ENCODE data around the gene PTPRN2.
"Not testable (repeated sequence)": the region's sequence is repeated elsewhere in the genome, so short reads cannot be mapped to it uniquely, and the experiment has no call there.

Gene PTPRN2

DNA sequence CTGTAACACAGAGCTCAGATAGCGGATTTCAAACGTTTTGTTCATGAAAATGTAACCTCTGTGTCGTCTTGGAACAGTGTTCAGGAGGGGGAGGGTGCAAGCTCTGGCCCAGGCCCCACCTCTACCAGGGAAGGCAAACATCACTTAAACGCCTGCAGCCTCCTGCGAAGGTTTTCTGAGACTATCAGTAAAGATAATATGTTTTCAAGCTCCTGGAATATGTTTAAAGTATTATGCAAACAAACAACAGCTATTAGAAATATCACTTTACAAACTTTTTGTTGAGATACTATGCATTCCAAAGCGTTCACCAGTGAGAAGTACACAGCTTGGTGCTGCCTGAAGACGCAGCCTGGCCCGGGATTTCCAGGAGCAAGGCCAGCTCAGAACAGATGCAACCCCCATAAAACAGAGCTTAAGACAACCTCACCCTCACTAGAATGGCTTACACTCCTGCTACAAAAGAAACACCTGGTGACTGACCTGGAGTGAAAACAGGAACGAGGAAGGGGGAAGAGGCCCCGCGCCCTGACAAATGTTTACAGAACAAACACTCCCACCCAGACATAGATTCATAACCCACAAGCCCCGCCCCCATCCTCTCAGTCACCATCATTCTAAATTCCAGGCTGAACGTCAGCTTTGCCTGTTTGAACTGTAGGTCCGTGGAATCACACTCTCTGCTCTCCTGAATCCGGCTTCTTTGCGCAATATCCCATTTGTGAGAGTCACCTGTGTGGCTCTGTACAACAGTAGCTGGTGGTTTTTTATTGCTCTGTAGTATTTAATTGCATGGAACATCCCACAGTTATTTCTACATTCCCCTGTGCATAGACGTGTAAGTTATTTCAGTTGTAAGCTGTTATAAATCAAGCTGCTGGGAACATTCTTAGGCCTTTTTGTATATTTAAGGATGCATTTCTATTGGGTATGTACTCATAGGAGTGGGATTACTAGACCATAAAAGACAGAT, 155.0 kb downstream of the PTPRN2 start:
- no peak for DNase-seq

DNA sequence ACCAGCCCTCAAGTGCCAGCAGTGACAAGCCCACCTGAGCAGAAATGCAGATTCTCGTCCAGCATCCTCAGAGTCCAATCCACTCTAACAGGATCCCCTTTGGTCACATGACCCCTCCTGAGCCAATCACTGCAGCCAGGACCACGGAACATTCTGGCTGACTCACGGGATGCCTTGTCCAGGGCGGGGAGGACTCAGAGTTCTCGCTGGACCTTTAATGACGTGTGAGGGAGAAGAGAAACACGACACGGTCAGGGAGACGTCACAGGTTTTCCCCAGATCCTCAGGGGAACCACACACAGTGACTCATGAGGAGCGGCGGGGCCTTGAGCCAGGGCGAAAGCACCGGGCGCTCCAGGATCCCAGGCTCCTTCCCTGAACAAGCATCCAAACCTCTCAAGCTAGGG, 155.7 kb downstream of the PTPRN2 start:
- no peak for DNase-seq

DNA sequence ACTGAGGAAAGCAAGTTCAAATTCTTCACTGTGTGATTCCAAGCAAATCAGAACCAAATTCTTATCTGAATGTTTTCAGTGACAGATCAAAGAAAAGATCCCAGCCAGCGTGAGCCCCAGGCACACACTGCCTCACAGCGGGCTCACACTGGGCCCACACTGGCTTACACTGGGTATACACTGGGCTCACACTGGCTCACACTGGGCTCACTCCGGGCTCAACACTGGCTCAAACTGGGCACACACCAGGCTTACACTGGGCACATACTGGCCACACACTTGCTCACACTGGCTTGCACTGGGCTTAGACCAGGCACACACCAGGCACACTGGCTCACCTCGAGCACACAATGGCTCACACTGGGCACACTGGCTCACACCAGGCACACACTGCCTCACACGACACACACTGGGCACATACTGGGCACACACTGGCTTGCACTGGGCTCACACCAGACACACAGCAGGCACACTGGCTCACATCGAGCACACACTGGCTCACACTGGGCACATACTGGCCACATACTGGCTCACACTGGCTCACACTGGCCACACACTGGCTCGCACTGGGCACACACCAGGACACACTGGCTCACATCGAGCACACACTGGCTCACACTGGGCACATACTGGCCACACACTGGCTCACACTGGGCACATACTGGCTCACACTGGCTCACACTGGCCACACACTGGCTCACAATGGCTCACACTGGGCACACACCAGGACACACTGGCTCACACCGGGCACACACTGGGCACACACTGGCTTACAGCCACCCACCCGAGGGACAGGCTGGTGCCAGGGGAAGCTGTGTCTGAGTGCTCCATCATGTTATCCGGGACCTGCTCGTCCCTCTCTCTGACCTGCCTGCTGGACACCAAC, 156.3 kb downstream of the PTPRN2 start:
- no peak for DNase-seq

DNA sequence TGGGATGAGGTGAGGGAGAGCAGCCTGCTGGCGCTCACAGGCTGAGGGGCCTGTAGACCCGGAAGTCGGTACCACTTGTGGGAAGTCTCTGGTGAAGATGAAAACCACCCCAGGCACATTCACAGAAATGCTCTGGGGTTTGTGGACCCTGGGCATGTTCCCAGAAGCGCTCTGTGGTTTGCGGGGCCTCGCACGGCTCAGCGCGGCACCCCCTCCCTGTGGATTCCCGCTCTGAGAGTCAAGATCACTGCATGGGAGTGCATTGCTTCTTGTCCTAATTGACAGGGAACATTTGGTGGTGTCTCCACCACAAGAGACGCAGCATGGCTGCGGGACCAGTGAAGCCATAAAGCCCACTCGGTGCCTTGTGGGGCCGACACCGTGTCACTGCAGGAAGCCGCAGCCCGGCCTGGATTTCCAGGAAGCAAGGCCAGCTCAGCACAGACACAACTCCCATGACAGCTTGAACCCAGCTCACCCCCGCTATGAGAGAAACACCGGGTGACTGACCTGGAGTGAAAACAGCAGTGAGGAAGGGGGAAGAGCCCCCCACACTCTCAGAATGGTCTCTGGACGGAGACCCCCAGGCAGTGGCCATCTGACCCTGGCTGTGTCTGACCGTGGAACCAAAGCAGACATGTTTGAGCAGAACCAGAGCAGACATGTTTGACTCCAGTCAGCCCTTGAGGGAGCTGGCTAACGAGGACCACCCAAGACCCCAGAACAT, 157.2 kb downstream of the PTPRN2 start:
- no peak for DNase-seq

DNA sequence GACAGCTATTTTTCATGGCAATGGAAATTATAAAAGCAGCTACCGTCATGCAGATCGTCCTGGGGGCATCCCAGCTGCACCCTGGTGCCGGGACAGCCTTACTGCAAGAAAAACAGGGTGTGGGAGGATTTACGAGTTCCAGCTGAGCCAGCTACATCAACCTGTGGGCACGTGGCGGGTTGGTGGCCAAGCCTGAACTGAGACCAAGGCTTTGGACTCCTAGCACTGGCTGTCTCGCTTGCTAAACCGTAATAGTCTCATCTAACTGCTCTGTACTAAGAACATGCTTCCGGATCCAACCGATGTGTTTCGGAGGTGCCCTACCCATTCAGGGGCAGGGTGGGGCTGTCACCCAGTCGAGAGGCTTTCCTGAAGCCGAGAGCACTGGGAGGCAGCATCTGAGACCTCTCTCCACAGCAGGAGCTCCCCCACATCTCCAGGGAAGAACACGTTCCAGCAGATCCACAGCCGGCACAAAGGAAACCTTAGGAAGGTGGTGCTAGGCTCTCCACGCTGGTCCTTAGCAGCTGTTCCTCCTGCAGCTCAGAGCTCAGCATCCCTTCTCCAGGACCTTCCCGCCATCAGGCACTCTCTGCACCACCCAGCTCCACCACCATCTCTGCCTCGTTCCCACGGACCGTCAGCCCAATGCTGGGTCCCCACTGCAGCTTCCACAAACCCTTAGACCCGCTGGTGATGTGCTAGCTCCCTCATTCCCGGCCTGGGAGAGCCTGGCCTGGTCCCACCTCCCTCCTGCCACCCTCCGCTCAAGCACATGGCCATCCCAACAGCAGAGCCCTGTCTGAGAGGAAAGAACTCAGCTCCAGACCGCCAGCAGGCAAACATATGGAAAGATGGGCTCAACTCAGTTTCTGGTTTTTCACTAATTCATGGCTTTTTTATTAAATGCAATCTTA, 158.5 kb downstream of the PTPRN2 start:
- no peak for DNase-seq

DNA sequence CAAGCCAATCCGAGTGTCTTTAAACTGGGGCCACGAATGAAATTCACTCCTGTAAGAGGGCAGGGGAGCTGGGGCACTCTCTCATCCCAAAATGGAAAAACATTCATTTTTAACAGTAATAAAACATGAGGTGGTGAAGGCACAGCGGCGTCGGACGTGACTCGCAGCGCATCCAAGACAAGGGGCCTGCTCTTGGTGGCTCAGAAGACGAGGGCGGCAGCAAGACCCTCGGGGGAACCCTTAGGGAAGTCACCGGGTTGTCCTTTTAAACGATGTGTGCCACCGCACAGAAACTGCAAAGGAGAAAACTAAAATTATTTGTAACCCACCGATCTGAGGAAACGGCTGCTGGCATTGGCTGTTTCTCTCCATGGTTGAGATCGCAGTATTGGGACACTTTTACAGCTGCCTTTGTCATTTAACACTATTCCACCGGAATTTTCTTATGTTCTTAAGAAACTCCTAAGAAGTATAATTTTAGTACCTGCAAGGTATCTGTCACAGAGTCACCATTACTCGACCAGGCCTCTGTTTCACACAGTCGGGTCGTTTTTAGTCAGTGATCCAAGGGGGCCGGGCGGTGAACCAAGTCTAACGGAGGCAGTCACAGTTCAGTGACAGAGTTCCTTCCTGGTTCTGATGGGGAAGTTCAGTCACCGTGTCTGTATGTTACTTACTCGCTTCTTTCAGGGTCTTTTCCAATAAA, 159.3 kb downstream of the PTPRN2 start:
- DNase-seq: no peak

DNA sequence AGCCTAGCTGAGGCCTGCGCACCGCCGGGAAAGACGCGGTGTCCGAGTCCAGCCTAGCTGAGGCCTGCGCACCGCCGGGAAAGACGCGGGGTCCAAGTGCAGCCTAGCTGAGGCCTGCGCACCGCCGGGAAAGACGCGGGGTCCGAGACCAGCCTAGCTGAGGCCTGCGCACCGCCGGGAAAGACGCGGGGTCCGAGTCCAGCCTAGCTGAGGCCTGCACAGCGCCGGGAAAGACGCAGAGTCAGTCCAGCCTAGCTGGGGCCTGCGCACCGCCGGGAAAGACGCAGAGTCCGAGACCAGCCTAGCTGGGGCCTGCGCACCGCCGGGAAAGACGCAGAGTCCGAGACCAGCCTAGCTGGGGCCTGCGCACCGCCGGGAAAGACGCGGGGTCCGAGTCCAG, 161.9 kb downstream of the PTPRN2 start:
- not testable (repeated sequence) for DNase-seq

DNA sequence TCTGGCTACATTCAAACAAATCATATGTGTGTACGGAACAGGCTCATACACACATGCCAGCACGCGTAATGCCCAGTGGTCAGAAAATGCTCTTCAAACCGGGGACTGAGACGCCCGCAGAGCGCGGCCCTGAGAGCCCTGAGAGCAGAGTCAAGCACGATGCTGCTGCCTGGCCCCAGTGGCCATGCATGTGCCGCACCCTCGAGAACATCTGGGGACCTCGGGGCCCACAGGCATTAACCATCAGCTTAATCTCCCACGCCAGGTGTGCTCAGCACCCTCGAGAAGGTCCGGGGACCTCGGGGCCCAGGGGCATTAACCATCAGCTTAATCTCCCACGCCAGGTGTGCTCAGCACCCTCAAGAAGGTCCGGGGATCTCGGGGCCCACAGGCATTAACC, 163.1 kb downstream of the PTPRN2 start:
- DNase-seq: no peak

DNA sequence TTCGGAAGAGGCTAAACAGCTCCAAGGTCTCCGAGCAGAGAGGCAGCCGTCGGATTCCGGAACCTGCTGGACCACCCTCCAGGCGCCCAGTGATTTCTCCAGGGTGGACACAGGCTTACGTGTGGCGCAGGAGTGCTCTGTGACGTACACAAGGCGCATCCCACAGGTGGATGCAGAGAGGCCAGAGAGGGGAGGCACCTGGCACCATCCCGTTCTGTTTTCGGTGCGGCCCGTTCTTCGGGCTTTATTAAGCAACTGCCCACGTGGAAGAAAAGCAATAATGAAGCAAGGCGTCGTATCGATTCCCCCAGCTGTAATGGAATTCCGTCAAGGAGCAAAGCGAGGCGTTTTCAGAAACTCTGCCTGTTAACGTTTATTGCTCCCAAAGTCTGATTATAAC, 163.6 kb downstream of the PTPRN2 start:
- no peak for DNase-seq

DNA sequence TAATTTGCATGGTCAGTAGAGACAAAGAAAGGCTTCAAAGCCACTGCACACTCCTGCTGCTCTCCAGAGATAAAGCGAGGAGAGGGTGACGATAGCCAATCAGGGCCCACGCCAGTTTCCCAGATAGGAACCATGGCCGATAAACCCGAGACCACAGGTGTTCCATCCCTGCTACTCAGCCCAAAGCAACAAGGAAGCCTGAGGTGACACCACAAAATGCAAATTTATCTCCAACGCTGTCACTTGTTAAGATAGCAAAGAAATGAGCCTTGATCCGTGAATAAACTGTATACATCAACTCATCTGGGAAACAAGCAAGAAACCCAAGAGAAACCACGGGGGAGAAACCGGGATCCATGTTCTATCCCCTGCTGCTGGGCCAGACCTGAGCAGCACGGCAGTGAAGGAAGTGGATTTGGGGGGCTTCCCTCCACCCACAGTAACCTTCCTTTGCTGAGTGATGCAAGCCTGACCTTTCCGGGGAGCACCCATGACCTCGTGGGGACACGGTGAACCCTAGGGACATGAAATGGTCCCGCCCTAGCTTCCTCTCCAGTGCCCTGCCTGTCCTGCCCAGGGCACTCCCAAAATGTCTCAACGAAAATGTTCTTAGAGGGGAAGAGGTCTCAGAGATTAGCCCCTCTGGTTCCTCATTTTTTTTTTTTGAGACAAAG, 164.6 kb downstream of the PTPRN2 start:
- DNase-seq: peak; percentile 16 to 18

DNA sequence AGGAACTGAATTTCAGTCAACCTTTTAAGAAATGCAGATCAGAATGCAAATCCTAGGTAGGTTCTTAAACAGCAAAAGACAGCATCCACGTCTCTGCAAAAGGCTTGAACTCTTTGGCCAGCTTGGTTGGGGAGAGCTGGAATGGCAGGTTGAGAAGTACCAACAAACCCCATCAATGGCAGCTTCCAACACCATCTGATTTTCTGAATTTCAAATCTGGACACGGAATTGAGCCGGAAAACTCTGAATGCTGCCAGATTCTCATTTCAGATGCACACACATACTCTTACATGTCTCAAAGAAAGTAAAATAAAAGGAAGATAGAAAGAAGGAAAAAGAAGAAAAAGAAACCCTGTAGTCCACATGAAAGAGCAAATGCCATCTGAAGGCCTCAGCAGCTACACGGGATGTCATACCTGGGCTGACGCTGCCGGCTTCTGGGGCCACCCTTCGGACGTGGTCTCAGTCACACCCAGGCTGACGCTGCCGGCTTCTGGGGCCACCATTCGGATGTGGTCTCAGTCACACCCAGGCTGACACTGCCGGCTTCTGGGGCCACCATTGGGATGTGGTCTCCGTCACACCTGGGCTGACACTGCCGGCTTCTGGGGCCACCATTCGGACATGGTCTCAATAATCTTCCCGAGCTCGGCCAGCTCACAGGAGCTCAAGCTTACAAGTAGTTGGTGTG, 165.3 kb downstream of the PTPRN2 start:
- no peak for DNase-seq

DNA sequence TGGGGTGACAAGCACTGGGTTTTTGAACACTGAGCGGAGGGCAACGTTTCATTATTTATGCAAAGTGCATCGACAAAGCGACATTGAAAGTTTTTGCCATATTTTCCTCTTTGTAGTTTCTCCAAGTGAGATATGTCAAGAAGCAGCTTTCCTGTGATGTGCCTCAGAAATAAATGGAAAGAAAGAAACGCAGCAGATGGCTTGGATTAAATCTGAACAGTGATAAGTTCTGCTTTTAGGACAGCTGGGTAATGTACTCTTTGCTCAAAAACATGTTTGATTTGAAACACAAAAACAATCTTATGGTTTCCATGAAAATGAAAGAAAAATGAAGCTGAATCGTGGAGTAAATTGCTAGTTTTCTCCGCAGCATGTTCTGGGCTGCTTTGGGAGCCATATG, 166.3 kb downstream of the PTPRN2 start:
- no peak for DNase-seq

DNA sequence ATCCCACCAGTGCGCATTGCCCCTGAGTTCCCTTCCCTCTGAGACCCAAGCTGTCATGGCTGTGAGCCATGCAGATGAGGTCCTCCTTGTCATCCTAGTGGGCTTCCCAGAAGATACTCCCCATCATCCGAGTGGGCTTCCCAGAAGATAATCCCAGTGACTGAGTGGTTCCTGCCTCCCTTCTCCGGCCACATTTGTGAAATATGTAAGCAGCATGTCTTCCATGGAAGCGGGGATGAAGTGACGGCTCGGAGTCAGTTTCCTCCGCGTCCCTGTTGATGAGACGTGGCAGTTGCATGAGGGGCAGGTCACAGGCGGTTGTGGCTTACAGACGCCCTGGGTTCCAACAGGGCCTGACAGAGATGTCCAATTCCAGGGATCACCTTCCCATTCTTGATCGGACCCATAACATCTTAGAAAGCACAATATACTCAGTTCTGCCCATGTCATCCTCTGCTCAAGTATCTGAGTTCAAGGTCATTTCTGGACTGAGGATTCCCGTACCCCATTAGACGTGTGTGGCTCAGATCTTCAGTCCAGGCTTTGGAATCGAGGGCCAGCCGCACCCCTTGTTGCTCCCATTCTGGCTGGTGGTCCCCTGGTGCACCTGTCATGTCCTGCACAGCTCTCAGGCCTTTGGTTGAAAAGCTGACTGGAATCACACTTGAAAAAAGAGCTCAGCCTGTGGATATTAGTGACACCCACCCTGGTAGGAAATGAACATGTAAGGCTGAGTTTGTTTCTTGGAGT, 166.9 kb downstream of the PTPRN2 start:
- DNase-seq: no peak

DNA sequence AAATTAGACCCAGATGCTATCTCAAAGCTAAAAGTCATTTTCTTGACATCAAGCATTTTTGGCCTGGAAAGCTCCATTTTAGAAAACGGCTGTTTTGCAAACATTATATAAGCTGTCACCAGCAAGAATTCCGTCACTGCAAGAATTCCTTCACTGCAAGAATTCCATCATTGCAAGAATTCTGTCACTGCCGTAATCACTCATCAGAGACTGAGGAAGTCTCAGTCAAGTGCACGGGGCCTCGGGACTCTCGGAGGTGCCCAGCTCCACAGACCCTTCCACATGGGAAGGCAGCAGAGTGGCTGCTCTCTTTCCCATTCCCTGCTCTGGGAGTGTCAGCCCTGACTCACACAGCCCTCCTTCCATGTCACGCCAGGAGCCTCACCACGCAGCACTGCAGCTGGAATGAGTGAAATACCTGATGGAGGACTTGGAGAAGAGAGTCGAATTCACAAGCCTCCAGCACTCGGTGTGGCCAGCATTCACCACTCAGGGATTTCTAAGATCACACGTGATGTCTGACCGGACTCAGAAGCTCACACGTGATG, 168.3 kb downstream of the PTPRN2 start:
- DNase-seq: no peak

DNA sequence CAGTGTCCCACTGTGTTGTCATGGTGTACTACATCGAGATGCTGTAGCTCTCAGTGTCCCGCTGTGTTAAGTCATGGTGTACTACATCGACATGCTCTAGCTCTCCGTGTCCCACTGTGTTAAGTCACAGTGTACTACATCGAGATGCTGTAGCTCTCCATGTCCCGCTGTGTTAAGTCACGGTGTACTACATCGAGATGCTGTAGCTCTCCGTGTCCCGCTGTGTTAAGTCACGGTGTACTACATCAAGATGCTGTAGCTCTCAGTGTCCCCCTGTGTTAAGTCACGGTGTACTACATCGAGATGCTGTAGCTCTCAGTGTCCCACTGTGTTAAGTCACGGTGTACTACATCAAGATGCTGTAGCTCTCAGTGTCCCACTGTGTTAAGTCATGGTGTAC, 169.2 kb downstream of the PTPRN2 start:
- not testable (repeated sequence) for DNase-seq

DNA sequence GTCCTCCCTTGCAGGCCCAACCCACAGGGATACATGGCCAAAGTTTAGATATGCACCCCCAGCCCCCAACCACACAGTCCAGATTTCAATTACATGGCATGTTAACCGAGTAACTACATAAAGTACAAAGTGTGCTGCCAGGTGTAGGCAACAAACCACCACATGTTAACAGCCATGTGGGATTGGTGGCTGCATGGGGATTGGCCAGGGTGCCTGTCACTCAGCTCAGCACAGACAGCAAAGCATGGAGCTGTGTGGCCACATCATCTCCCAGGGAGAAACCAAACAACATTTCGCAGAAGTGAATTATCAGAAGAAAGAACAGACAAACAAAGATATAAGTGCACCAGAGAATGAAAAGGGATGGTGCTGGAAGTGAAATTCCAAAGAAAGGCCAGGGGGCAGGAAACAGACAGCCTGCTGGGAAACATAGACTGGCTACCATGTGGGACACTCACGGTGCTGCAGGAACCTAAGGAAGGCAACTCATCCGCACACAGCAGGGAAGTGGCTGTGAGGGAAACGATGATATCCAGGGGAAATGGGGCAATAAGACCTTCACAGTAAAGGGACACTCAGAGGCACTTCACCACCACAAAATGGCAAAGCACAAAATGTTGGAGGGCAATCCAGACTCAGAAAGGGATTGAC, 171.2 kb downstream of the PTPRN2 start:
- DNase-seq: no peak

DNA sequence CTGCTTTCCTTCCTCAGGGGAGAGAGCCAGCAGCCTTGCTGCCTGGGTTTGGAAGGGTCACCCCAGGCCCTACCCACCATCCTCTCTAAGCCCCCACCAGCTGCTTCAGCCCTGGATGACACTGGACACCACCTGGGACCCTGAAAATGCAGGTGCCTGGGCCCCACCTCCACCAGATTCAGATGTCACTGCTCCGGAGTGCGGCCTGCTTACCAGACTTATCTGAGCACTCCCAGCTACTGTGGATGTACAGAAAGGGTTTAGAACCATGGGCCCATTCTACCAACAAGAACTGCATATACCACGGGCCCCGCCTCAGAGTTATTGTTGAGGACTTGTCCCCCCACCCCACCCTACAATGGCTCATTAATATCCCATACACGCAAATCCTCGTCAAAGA, 172.3 kb downstream of the PTPRN2 start:
- DNase-seq: no peak

DNA sequence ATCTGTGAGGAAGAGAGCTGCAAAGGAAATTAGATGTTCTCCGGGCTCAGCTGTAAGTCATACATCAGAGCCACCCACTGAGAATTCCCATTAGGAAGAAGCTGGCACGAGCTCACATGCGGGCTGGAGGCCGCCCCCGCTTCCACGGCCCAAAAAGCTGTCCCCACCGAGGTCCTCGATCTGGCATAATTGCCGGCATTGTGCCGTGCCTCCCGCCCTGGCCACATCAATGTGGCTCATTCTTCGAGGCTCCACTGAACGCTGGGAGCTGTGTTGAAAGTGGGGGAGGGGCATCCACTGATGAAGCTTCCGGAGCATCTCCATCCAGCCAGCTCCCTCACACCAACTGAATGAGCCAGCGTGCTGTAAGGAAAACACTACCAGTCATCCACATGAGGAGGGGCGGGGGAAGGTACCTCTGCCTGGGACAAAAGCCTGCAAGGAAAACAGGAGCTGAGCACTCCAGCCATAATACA, 173.1 kb downstream of the PTPRN2 start:
- no peak for DNase-seq

All from inflammatory macrophage (primary cell).